GM13977 (cell line): ENCODE results near the gene MS4A14.

Experiments
- DNase-seq: peaks from one replicate; pipeline ENCODE4 v3.0.0; 2012; ENCODE audit warnings: low spot score
- in situ Hi-C: fragments of 300-500 bp; cut with MboI; formaldehyde crosslinking; loops from one replicate; pipeline ENCODE4 v1.12.0; 2022; ENCODE audit warnings: low sequenced_read_pairs, low pct_unique_long_range_greater_than_20kb, mixed read lengths, inconsistent platforms; ENCODE audit not compliant: unreplicated experiment
- TF ChIP-seq, protein P1 (sequence below): IDR thresholded peaks from 2 replicates; pipeline ENCODE4 v1.5.1; 2012; ENCODE audit warnings: mild to moderate bottlenecking, control low read depth; ENCODE audit not compliant: insufficient read depth; ENCODE audit errors: extremely low read depth, missing control alignments

The MS4A14 gene

DNA sequence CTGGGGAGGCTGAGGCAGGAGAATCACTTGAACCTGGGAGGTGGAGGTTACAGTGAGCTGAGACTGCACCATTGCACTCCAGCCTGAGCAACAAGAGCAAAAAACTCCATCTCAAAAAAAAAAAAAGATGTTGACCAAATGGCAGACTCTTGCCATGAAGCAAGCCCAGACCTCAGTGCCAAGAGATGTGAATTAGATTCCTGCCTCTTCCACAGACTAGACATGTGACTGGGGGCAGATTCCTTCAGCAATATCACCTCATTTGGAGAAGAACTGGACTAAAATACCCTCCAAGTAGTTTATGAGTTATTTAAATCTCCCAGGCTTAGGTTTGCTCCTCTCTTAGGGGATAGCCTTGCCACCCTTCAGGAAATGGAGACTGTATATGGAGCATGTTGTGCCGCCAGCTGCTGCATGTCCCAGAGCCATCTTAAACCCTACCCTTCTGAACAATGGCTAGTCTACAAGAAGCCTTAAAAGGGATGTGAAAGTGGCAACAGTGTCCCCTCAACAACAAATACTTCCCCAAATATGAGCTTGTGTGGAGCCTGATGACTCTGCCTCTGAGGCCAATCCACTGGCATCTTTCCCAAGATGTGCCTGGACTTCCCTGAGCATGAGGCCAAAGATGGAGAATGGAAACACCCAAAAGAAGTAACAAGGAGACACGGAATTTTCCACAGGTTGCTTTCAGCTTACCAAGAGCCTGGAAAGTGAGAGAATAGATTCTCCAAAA is 18.7 kb upstream of the MS4A14 start:
- in situ Hi-C loops, result no loop called here
- DNase-seq, result peak; percentile 39
- TF ChIP-seq, protein P1, sequence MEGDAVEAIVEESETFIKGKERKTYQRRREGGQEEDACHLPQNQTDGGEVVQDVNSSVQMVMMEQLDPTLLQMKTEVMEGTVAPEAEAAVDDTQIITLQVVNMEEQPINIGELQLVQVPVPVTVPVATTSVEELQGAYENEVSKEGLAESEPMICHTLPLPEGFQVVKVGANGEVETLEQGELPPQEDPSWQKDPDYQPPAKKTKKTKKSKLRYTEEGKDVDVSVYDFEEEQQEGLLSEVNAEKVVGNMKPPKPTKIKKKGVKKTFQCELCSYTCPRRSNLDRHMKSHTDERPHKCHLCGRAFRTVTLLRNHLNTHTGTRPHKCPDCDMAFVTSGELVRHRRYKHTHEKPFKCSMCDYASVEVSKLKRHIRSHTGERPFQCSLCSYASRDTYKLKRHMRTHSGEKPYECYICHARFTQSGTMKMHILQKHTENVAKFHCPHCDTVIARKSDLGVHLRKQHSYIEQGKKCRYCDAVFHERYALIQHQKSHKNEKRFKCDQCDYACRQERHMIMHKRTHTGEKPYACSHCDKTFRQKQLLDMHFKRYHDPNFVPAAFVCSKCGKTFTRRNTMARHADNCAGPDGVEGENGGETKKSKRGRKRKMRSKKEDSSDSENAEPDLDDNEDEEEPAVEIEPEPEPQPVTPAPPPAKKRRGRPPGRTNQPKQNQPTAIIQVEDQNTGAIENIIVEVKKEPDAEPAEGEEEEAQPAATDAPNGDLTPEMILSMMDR, result no peak

DNA sequence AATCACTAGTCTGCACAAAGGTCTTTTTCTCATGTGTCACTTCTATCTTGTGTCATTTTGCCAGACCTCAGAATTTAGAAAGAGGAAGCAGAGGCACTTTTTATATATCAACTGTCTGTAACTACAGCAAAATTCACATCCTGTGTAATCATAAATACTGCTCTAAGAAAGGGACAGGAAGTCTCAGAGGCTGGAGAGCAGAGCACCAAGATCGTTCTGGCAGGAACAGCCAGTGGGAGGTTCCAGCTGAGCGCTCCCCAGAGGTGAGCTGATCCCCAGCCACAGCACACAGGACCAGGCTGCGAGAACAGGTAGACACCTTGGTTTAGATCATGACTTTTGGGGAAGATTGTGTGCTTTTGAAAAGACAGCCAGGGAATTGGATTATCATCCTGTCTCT is 17.9 kb upstream of the MS4A14 start, which contains the start of gene MS4A7:
MS4A7 (plus strand) TSS at position 179 of the 400 bp plus-strand sequence. CDS start 4,610 bp downstream, outside the sequence.
- TF ChIP-seq, protein P1, result no peak
- DNase-seq, result peak; percentile 65
- in situ Hi-C loops, result no loop called here

DNA sequence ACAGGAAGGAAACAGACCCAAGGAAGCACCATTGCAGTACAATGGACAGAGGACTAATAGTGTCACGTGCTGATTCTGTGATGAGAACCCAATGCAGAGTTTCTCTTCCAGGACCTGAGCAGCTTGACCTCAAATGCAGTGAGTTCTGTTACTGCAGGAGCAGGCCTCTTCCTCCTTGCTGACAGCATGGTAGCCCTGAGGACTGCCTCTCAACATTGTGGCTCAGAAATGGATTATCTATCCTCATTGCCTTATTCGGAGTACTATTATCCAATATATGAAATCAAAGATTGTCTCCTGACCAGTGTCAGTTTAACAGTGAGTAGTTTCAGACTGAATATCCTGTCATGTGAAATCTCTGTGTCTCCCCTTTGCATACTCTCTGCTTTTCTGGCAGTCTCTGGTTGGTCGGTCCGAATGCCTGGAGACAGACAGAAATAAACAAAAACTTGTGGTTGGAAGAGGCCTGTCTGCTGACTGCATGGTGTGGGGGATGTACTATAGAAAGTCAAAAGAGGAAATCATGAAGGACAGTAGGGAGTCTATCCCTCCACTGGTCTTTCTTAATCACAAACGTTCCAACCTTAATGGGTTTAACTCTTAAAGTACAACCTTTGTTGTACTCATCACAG is 6.9 kb upstream of the MS4A14 start:
- DNase-seq, result peak; percentile 49
- TF ChIP-seq, protein P1, result no peak
- in situ Hi-C loops, result no loop called here

DNA sequence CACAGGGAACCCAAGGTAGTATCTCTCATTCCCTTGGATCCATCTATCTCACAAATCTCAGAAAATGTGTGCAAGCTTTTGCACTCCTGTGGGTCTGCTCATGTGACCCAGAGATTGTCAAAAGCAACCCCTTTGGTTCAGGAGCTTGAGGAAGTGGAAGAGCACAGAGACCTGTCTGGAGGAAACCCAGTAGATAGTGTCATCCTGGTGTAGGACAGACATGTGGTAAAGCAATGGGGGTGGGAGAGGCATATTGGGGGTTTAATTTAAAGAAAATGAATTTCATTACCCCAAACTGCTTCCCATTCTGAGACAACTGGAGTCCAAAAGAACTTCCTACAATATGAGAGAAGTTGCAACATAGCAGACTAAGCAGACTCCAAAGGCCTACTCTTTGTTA is 5.8 kb upstream of the MS4A14 start:
- TF ChIP-seq, protein P1, result no peak
- DNase-seq, result no peak
- in situ Hi-C loops, result no loop called here

DNA sequence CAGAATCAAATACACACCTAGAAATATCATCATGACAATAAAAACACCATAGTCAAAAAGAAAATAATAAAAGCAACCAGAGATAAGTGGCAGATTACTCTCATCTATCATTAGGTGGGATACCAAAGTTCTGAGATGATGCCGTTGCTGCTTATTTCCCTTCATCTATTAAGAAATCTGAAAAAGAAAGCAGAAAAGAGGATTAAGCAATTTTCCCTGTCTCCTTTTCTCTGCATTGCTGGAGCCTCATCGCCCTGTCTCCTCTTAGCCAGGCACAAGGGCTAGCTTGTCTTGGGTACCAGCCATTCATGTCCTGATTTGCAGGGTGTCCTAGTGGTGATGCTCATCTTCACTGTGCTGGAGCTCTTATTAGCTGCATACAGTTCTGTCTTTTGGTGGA is 3.9 kb upstream of the MS4A14 start:
- TF ChIP-seq, protein P1, result no peak
- DNase-seq, result no peak
- in situ Hi-C loops, result no loop called here

DNA sequence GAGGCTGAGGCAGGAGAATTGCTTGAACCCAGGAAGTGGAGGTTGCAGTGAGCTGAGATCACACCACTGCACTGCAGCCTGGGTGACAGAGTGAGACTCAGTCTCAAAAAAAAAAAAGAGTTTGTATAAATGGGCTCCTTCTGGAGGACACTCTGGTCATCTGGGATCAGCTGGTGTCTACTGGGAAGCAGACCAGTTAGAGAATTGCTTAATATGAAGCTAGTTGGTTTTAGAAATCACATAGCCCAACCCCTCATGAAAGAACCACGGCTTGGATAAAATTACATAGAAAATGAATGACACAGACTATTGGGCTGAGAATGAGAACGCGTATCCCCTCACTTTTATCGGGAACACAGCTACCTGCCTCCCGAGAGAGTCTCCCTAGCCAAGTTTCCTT is 3.2 kb upstream of the MS4A14 start:
- in situ Hi-C loops, result no loop called here
- TF ChIP-seq, protein P1, result no peak
- DNase-seq, result no peak
